Right hindlimb (tissue), 1 donor: ENCODE measurements around the gene HMGB2.

Source experiments
- DNase-seq: peaks from one replicate; pipeline ENCODE4 v3.0.0-alpha.2; 2018

The HMGB2 gene

DNA sequence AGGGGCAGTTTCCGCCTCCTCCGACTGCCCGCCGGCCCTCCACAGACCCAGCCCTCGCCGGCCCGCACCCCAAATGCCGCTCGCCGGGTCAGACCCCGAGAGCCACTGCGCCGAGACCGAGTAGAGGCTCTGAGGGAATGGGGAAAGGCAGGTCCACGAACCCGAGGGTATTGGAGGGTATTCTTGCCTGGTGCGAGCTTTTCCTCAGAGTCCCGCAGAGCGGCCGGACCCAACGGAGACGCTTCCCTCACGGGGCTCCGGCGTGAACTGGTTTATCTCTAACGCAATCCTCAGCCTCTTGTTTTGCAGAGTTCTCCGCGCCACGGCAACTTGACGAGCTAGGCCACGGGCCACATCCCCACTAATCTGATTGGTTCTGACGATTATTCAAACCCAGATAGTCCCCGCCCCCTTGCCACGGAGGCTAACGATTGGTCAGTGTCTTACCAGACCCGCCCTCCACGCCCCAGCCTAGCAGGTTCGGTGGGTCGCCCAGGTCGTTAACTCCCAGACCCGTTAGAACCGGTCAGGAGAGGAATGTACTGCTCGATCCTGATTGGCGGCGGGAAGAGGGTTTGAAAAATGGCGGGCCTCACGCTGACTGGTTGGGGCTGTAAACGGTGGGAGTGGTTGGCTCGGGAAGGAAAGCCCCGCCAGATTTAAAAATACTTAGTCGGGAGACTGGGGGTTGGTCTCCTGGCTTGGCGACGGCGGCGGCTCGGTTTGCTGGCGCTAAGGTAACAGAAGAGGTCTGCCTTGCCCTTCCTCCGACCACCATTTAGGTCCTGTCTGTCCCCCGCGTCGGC lies at the start of gene HMGB2:
TSS of gene HMGB2 (minus strand) at position 274 of the 806 bp plus-strand sequence. CDS start 709 bp downstream, outside the sequence.
- DNase-seq, result peak; percentile 100

DNA sequence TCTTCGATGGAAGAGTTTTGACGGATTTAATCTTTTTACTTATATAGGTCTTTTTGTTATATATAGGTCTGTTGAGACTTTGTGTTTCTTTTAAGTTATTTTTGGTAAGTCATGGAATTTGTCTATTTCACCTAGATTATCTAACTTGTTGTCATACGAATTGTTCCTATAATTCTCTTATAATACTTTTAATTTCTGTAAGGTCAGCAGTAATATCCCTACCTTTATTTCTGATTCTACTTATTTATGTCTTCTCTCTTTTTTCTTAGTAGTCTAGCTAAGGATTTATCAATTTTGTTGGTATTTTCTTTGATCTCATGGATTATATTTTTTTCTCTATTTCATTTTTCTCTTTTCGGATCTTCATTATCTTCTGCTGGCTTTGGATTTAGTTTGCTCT lies 48.2 kb upstream of the HMGB2 start:
- no peak for DNase-seq

DNA sequence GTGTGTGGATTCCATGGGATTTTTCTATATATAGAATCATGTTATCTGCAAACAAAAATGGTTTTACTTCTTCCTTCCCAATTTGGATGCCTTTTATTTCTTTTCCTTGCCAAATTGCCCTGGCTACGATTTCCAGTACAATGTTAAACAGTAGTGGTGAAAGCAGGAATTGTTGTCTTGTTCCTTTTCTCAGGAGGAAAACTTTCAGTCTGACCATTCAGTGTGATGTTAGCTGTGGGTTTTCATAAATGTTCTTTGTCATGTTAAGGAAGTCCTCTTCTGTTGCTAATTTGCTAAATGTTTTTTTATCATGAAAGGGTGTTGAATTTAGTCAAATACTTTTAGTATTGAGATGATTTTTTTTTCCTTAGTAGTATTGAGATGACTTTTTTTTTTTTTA lies 47.5 kb upstream of the HMGB2 start:
- no peak for DNase-seq

DNA sequence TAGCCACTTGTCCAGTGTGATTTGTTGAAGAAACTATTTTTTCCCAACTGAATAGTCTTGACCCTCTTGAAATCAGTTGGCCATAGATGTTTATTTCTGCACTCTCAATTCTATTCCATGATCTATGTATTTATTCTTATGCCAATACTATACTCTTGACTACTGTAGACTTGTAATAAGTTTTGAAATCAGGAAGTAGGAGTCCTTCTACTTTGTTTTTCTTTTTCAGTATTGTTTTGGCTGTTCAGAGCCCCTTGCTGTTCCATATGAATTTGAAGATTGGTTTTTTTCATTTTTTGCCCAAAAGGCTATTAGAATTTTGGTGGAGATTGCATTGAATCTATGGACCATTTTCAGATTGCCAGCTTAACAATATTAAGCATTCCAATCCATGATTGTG lies 46.8 kb upstream of the HMGB2 start:
- no peak for DNase-seq

DNA sequence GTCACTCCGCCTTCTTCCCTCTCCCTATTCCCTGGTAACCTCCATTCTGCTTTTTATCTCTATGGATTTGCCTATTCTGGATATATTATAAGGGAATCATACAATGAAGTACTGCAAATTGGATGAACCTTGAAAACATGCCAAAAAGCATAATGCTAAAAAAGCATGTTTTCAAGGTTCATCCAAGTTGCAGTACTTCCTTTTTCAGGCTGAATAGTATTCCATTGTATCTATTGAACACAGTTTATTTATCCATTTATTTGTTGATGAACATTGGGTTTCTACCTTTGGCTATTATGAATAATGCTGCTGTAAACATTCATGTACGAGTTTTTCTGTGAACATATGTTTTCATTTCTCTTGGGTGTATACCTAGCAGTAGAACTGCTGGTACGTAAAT lies 45.8 kb upstream of the HMGB2 start:
- DNase-seq, result no peak

- no peak for DNase-seq
Observed at GRCh38 chr4:173374588-173374987, 40.4 kb upstream of the HMGB2 start.

DNA sequence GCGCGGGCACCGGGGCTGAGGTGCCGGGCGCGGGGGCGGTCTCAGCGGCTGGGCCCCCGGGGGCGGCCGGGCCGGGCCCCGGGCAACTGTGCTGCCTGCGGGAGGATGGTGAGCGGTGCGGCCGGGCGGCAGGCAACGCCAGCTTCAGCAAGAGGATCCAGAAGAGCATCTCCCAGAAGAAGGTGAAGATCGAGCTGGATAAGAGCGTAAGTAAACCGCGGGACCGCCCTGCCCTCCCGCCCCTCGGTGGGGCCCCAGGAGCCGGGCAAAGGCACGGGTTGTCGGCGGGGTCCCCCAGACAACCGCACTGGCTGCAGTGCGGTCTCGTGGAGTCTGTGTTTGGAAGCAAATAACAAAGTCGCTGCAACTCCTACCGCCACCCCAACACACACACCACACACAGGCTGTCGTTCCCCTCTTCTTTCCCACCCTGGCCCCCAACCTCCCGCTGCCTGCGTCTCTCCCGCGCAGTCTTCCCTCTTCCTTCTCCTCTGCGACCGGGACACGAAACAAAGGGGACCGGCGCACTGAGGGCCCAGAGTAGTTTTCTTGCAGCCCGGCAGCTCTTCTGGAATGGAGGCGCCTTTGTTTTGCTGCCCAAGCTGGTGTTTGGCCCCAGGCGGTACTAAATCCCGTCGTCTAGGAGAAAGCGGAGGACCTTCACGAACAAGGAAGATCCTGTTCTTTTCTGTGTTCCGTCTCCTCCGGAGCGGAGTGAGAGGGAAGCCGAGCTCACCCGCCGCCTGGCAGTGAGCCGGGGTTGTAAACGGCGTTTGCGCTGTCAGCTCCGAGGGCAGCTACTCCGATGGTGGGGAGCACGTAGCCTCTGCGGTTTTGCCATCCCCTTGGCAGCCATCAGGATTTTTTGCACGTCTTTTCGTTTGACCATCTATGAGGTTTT lies 37.4 kb upstream of the HMGB2 start:
- DNase-seq, result peak; percentile 87

DNA sequence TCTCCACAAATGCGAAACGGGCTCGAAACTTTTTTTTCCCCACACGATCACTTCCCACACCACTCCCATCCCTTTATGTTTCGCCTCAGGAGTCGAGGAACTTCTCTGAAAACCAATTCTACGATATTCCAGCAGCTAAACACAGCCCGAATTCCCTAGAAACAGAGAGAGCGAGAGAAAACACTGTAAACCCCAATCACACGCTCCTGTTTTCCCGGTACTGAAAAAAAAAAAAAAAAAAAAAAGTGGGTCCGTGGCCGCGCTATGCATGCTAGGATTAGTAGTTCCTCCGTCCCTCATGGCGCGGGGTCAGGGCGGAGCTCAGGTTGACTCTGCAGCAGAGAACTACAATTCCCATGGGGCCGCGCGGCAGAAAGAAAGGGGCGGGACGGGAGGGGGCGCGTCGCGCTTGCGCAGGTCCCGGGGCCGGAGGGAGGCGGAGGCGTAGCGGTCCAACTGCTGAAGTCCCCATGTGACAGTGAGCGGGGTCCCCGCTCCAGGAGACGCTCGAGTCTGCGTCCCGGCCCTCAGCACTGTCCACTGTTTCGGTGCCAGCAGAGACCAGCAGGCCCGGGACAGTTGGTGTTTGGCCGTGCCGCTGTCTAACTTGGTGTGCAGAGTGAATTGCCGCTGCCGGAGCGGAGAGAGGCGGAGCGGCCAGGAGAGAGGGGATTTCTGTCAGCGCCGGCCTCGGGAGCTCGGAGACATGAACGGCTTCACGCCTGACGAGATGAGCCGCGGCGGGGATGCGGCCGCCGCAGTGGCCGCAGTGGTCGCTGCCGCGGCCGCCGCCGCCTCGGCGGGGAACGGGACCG lies 36.5 kb upstream of the HMGB2 start, which contains the start of gene SAP30:
TSS of gene SAP30 (plus strand) at position 478 of the 815 bp plus-strand sequence. CDS start at position 707, 229 bp downstream.
- peak; percentile 99 for DNase-seq

DNA sequence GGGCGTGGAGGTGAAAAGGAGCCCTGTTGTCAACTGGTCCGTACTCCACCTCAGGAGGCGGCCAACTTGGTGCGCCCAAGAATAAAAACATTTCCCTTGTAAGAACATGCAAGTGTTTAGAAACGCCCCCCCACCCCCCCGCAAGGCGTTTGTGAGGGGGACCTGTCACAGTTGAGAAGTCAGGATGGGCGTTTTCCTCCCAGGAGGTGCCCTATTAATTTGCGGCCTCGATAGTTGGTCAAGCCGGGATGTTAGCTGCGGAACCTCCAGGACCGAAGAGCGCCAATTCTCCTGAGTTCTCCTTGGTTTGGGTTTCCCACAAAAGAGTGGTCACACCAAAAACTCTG lies 35.9 kb upstream of the HMGB2 start:
- peak; percentile 83 for DNase-seq

DNA sequence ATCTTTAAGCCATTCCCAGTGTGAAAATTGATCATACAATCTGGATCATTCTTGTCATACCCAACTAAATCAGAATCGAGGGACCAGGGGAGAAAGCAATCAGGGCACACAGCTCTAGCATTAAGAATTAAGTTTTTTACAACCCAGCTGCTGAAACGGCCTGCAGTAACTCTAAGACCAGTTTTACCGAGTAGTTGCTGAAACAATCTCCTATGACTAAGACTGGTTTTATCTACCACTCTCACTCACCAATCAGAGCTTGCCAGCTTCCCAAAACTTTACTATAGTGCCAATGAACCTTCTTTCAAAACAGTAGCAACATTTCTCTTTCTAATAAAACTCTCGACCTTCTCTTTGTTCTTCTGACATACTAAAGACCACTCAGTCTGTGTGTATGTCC lies 33.8 kb upstream of the HMGB2 start:
- no peak for DNase-seq

DNA sequence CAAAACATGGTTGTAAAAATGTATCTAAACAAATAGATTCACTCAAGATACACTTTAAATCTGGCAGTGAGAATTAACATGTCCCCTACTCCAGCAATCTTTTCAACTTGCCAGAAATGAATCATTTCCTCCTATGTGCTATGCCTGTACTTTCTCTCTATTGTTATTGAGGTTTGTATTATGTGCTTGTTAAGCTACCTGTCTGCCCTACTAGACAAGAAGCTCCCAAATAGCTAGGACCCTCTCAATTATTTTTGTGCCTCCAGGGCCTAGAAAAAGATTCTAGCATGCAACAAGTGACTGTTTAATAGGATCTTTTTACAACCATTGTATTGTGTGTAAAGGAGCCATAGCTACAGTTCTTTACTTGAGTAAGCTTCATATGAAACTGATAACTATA lies 33.1 kb upstream of the HMGB2 start:
- DNase-seq, result no peak

- no peak for DNase-seq
Observed at GRCh38 chr4:173365359-173365996, 31.3 kb upstream of the HMGB2 start.

DNA sequence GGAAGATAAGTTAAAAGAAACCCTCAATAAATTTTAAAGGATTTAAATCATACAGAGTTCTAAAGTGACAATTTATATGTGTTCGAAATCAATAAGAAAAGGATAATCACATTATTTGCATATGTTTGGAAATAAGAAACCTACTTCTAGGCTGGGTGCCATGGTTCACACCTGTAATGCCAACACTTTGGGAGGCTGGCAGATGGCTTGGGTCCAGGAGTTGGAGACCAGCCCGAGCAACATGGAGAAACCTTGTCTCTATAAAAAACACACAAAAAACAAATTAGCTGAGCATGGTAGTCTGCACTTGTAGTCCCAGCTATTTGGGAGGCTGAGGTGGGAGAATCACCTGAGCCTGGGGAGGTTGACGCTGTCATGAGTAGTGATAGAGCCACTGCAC lies 28.5 kb upstream of the HMGB2 start:
- no peak for DNase-seq

- DNase-seq, result no peak
Observed at GRCh38 chr4:173360587-173361221, 26.5 kb upstream of the HMGB2 start.

DNA sequence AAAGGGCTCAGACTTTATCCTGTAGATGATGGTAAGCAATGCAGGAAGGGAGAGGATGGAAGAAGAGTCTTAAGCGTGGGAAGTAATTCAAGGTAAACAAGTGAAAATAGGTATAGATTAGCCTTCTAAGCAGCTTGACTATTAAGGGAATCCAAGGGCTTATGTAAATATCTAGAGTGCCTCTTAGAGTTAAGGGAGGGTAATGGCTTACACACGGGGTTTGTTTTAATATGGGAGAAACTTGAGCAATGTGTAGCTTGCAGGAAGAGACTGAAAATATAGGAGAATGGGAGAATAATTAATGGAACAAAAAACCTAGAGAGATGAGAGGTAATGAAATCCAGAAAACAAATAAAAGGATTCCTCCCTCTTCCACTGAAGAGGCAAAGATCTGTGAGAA lies 23.8 kb upstream of the HMGB2 start:
- no peak for DNase-seq

DNA sequence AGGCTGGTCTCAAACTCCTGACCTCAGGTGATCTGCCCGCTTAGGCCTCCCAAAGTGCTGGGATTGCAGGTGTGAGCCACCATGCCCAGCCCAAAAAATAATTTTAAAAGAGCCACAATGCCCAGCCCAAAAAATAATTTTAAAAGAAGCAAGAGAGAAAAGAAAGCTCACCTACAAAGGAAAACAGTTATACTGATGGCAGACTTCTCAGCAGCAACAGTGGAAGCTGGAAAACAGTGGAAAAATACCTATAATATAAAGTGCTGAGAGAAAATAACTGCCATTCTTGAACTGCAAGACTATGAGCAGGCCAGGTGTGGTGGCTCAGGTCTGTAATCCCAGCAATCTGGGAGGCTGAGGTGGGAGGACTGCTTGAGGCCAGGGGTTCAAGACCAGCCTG lies 13.3 kb upstream of the HMGB2 start:
- DNase-seq, result no peak

- no peak for DNase-seq
Observed at GRCh38 chr4:173346074-173346473, 11.9 kb upstream of the HMGB2 start.

GRCh38 chr4:173345648-173346047 lies 11.5 kb upstream of the HMGB2 start:
- DNase-seq, result no peak

DNA sequence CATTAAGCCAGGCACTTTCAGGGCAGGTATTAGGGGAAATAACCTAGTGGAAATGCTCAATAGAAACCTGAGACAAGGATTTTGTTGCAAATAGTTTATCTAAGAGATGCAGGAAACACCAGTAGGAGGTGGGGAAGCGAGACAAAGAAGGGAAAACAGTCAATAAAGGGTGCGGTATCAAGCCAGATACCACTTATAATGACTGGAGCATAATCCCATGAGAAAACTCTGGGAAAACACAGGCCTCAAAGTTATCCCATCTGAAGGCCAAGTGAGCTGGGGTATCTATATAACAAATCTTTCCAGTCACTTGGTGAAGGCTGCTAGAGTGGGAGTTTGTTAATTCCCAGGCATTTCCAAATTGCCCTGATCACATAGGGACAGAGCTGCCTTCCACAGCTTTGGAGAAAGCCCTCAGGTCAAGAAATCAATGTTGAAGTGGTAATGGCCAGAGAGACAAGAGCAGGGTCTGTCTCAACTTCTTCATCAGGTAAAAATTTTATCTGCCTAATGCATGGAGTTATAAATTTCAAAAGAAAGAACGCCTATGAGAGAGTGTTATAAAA lies 9.8 kb upstream of the HMGB2 start:
- no peak for DNase-seq

DNA sequence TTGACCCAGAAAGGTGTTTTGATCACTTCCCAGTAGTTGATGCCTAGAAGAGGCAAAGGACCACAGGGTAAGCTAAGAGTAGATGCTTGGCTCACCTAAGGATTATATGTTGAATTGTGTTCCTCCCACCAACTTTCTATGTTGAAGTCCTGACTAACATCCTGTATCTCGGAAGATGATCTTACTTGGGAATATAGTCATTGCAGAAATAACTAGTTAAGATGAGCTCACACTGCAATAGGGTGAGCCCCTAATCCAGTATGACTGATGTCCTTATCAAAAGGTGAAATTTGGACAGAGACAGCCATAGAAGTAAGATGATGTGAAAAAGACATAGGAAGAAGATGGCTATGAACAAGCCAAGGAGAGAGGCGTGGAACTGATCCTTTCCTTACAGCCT lies 3.3 kb upstream of the HMGB2 start:
- no peak for DNase-seq

DNA sequence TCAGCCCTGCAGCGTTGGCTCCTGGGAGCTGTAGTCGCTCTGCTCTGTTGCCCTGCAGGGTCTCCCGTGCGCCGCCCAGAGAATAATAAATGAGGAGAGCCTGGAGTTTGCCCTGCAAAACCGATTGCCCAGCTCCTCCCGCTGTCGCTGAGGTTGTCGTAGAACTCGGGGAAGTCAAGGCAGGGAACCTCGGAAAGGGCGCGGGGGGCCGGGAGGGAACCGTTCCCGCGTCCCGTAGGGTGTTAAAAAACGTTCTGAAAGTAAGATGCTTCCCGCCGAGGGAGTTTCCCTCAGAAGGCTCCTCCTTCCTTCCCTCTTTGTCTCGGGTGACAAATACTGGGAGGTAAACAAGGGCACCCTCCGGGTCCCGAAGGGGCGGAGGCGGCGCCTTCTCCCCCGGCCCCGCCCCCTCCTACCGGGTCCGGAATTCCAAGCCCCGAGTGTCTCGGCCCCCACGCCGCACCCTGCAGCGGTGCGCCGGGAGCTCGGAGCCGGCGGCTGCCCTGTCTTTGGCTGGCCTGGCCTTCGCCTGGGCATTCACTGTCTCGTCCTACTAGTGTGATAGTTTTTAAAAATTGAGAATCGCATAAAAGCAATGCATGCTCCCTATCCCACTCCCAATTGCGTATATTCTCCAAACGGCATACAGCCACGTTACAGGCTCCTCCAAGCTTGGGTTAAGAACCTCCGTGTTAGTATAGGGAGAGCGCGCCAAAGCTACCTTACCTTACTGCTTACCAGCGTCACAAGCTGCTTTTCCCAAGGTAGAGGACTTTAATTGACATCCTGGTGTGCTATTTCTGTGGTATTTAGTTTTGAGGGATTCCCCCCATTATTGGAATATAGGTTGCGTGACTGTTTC lies 964 bp upstream of the HMGB2 start:
- peak; percentile 82 for DNase-seq
